HUES64 (cell line): ENCODE data around the gene CDC14A.
"Not testable (repeated sequence)": the region's sequence is repeated elsewhere in the genome, so short reads cannot be mapped to it uniquely, and the experiment has no call there.

Source experiments
- H3K27ac ChIP-seq: 2 replicates; pipeline ENCODE4 v1.7.0; 2013; ENCODE audit warnings: low read depth, low read length, inconsistent platforms
- H3K27me3 ChIP-seq: 2 replicates; pipeline ENCODE4 v1.6.1; 2013; ENCODE audit warnings: mild to moderate bottlenecking, low read length; ENCODE audit not compliant: insufficient read depth
- H3K36me3 ChIP-seq: 2 replicates; pipeline ENCODE4 v1.6.1; 2013; ENCODE audit warnings: mild to moderate bottlenecking, low read length; ENCODE audit not compliant: insufficient read depth
- H3K4me1 ChIP-seq: 2 replicates; pipeline ENCODE4 v1.6.1; 2013; ENCODE audit warnings: mild to moderate bottlenecking, low read length, moderate library complexity; ENCODE audit not compliant: insufficient read depth
- H3K4me3 ChIP-seq: 2 replicates; pipeline ENCODE4 v1.5.1; 2013; ENCODE audit warnings: mild to moderate bottlenecking, low read length, moderate library complexity
- H3K9ac ChIP-seq: 2 replicates; pipeline ENCODE4 v1.6.1; 2013; ENCODE audit warnings: mild to moderate bottlenecking, low read depth, low read length
- H3K9me3 ChIP-seq: 2 replicates; pipeline ENCODE4 v1.6.1; 2013; ENCODE audit warnings: low read depth, low read length; ENCODE audit not compliant: insufficient read depth
- WGBS: fragments of 150-250, 120-280 bp; methylation state at CpG from one replicate; pipeline ENCODE4 v1.1.7; 2013; ENCODE audit warnings: missing lambda C conversion rate; 5-methylcytosine and 5-hydroxymethylcytosine counted together

Gene CDC14A

GRCh38 chr1:100339735-100340134 lies 12.6 kb upstream of the CDC14A start:
- H3K9me3 ChIP-seq, H3K9ac ChIP-seq, H3K4me3 ChIP-seq, H3K27me3 ChIP-seq, H3K27ac ChIP-seq, H3K36me3 ChIP-seq: not testable (repeated sequence)
- 95% methylated on average over 5 of the region's 6 CpGs for WGBS
- peaks cover 17% of the 10 kb centered on the region; the same call in 1 of the 2 replicates for H3K4me1 ChIP-seq

- Histone ChIP-seq H3K4me1 (peaks cover 17% of the 10 kb centered on the region; the same call in 1 of the 2 replicates), H3K4me3 (no peak overlapping the region), H3K27ac (no peak overlapping the region), H3K9ac (no peak overlapping the region), H3K27me3 (no peaks in the 10 kb centered on the region), H3K36me3 (no peaks in the 10 kb centered on the region), H3K9me3 (no peaks in the 10 kb centered on the region)
- 96% methylated on average over 1 of the region's 1 CpG for WGBS
Observed at GRCh38 chr1:100340494-100340893, 11.8 kb upstream of the CDC14A start.

DNA sequence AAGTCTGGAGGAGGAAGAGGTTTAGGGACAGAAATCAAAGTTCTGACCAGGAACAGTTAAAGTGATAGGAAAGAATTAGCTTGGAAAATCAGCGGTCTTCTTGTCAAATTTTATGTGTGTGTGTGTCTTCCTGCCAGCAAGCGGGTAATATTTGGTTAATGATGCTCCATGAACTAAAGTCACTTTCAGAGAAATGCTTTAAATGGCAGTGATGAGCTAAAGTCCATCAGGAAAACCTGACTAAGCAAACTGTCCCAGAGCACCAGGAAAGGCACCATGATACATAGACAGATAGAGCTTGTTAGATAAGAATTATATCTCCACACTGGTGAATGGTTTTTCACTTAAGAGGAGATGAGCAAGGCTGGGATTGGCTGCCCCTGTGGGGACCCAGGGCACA lies 10.0 kb upstream of the CDC14A start:
- WGBS: 99% methylated on average over 2 of the region's 2 CpGs
- Histone ChIP-seq H3K27me3 (no peaks in the 10 kb centered on the region), H3K4me3 (no peak overlapping the region), H3K9ac (no peak overlapping the region), H3K9me3 (no peaks in the 10 kb centered on the region), H3K4me1 (peaks cover 13% of the 10 kb centered on the region; the same call in 1 of the 2 replicates), H3K36me3 (no peaks in the 10 kb centered on the region), H3K27ac (no peak overlapping the region)

- H3K27ac ChIP-seq: no peak overlapping the region
- 73% methylated on average over 3 of the region's 3 CpGs for WGBS
- H3K4me3 ChIP-seq: no peak overlapping the region
- H3K9ac ChIP-seq: no peak overlapping the region
- no peaks in the 10 kb centered on the region for H3K27me3 ChIP-seq
- no peaks in the 10 kb centered on the region for H3K4me1 ChIP-seq
- H3K36me3 ChIP-seq: no peaks in the 10 kb centered on the region
- no peaks in the 10 kb centered on the region for H3K9me3 ChIP-seq
Observed at GRCh38 chr1:100343897-100344296, 8.4 kb upstream of the CDC14A start.

GRCh38 chr1:100344774-100345173 lies 7.5 kb upstream of the CDC14A start:
- WGBS: 90% methylated on average over 2 of the region's 2 CpGs
- Histone ChIP-seq H3K4me3 (no peak overlapping the region), H3K27me3 (no peaks in the 10 kb centered on the region), H3K9ac (no peak overlapping the region), H3K9me3 (no peaks in the 10 kb centered on the region), H3K4me1 (no peaks in the 10 kb centered on the region), H3K36me3 (no peaks in the 10 kb centered on the region), H3K27ac (no peak overlapping the region)

- no peaks in the 10 kb centered on the region for H3K36me3 ChIP-seq
- H3K4me3 ChIP-seq: no peak overlapping the region
- WGBS: 93% methylated on average over 1 of the region's 2 CpGs
- H3K27me3 ChIP-seq: no peaks in the 10 kb centered on the region
- no peak overlapping the region for H3K9ac ChIP-seq
- no peaks in the 10 kb centered on the region for H3K9me3 ChIP-seq
- no peak overlapping the region for H3K27ac ChIP-seq
- H3K4me1 ChIP-seq: no peaks in the 10 kb centered on the region
Observed at GRCh38 chr1:100346387-100346786, 5.9 kb upstream of the CDC14A start.

DNA sequence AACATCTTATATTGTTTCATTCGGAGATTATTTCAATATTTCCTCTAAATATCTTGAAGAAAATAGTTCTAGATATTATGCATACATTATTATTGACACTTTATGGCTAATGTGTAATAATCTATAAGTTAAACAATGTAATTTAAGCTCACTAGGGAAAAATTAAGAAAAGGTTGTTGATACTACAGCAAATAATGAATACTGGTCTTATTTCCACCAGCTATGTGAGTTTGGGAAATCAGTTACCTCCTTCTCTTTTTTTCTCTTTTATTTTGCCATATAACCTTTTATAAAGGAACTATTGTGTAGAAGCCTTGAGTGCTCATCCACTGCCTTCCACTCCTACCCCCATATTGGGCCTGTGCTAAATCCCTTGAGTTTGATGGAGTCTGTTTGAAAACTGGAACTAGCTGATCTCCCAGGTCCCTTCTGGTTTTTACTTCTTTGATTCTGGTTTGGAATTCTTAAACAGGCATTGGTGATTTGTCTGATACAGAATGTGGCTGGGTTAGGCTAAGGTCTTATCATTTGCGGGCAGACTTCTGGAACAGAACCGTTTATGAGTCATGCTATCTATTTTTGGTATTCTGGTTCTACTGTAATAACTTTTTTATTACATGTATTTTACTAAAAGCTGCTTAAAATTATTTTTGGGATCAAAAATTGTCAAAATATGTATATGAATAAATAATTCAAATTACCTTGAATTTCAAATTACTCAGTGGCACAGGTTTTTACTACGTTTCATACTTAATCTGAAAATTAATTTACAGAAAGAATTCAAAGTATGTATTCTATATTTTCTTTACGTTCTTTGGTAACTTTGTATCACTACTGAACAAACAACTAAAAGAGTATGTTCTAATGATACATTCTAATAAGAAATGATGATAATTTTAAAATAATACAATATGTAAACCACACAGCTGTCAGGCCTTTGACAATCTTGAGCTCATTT lies 5.0 kb upstream of the CDC14A start:
- no peaks in the 10 kb centered on the region for H3K36me3 ChIP-seq
- H3K27me3 ChIP-seq: no peaks in the 10 kb centered on the region
- no peaks in the 10 kb centered on the region for H3K9me3 ChIP-seq
- H3K4me3 ChIP-seq: no peak overlapping the region
- 78% methylated on average over 2 of the region's 5 CpGs for WGBS
- no peaks in the 10 kb centered on the region for H3K4me1 ChIP-seq
- H3K27ac ChIP-seq: no peak overlapping the region
- no peak overlapping the region for H3K9ac ChIP-seq

- H3K27ac ChIP-seq: no peak overlapping the region
- H3K9ac ChIP-seq: no peak overlapping the region
- H3K36me3 ChIP-seq: no peaks in the 10 kb centered on the region
- WGBS: 93% methylated on average over 9 of the region's 9 CpGs
- H3K9me3 ChIP-seq: no peaks in the 10 kb centered on the region
- H3K4me3 ChIP-seq: no peak overlapping the region
- H3K4me1 ChIP-seq: peaks cover 3% of the 10 kb centered on the region; the same call in 1 of the 2 replicates
- no peaks in the 10 kb centered on the region for H3K27me3 ChIP-seq
Observed at GRCh38 chr1:100348549-100349144, 3.7 kb upstream of the CDC14A start.

DNA sequence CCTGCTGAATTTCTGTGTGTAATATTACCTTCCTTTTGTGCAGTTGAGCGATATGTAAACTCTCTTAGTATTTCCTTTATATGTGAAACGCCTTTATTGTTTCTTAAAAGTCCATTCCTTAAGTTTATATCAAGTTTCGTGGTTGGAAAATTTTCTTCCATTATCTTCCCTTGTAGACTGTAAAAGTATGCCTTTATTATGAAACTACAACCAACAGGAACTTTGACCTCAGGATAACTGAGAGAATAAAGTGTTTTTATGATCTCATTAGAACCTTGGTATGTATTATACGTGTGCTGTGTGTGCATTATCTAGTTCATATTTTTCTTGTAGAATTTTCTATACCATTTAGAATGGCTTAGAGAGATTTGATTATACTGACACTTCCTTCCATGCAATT lies 3.1 kb upstream of the CDC14A start:
- Histone ChIP-seq H3K36me3 (no peaks in the 10 kb centered on the region), H3K27me3 (no peaks in the 10 kb centered on the region), H3K9me3 (no peaks in the 10 kb centered on the region), H3K27ac (no peak overlapping the region), H3K4me1 (peaks cover 9% of the 10 kb centered on the region), H3K4me3 (no peak overlapping the region), H3K9ac (no peak overlapping the region)
- WGBS: 93% methylated on average over 2 of the region's 4 CpGs

- Histone ChIP-seq H3K27me3 (no peaks in the 10 kb centered on the region), H3K4me3 (peak overlapping the region; percentile 76), H3K27ac (peak overlapping the region; percentile 95; the same call in 1 of the 2 replicates), H3K9me3 (no peaks in the 10 kb centered on the region), H3K4me1 (peaks cover 19% of the 10 kb centered on the region), H3K9ac (peak overlapping the region; percentile 92), H3K36me3 (peaks cover under 1% of the 10 kb centered on the region)
- 75% methylated on average over 9 of the region's 10 CpGs for WGBS
Observed at GRCh38 chr1:100350787-100351094, 1.6 kb upstream of the CDC14A start.

GRCh38 chr1:100351095-100351887 lies 1.0 kb upstream of the CDC14A start:
- Histone ChIP-seq H3K27ac (peak overlapping the region; percentile 95), H3K27me3 (no peaks in the 10 kb centered on the region), H3K4me3 (peak overlapping the region; percentile 76), H3K36me3 (peaks cover 6% of the 10 kb centered on the region), H3K9ac (peak overlapping the region; percentile 92), H3K9me3 (no peaks in the 10 kb centered on the region), H3K4me1 (peaks cover 19% of the 10 kb centered on the region)
- 4% methylated on average over 36 of the region's 36 CpGs for WGBS
